Activated CD4-positive, alpha-beta T cell treated with anti-CD3 and anti-CD28 coated beads, Interleukin-2, amount 50 U/mL, for 1 hour (primary cell): ENCODE measurements around the gene DBH.
"Not testable (repeated sequence)": the region's sequence is repeated elsewhere in the genome, so short reads cannot be mapped to it uniquely, and the experiment has no call there.

Source experiments
- DNase-seq: peaks from one replicate; pipeline ENCODE4 v3.0.0-alpha.2; 2020

Gene DBH

DNA sequence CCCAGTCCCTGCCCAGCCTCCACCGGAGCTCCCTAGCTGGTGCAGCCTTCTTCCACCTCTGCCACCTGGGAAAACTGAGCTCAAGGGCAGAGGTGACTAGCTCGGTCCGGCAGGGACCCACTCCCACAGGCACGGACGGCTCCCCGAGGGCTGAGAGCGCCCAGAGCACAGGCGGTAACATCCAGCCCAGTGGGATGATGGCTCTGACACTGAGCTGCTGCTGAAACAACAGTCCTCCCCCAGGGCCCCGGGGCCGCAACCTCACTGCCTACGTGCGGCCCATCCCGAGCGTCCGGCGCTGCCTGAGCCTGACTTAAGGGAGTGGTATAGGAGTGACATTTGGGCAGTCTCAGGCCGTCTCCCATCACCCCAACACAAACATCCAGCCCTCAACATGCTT is 30.7 kb upstream of the DBH start:
- DNase-seq = no peak

DNA sequence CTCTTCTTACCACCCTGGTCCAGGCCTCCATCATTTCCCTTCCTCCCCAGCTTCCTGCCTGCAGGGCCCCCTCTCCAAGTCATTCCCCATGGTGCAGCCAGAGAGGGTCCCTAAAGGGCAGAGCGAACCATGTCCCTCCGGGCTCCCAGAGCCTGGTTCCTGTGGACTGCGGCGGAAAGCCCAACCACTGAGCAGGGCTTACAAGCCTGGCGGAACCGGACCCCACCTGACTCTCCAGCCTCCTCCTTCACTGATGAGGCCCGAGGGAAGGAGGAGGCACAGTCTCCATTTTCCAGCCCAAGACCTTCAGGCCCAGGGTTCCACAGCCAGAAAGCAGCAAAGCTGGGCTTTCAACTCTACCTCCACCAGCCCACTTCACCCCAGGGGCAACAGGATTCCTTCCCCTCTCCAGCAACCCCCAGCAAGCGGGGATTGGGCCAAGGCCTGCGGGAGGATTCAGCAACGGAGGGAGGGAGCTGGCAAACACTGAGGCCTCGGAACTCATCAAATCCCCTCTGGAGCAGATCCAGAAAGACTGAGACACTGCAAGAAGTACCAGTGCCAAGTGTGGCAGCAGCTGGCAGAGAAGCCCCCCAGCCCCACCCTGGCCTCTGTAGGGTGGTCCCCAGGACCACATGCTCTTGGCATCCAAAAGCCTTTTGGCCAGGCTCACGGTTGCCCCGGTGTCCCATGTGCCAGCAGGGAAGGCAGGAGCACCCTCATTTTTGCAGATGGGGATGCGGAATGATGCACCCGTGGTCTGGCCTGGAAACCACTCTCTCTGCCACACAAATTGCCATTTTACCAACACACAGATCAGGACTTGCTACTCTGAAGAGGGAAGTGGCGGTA is 30.1 kb upstream of the DBH start:
- no peak for DNase-seq

DNA sequence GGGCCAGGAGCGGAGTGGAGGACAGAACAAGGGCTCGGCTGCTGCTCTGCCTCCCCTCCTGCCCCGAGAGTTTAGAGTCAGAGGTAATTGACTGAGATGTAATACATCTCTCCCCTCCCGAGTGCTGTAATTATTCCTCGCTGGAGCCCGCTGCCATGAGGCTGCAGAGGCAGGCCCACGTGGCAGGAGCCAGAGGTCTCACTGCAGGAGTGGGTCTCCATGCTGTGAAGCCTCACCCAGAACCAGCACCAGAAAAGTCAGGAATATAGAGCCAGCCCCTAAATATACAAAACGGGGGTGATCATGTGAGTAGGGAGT is 29.5 kb upstream of the DBH start:
- DNase-seq = no peak

DNA sequence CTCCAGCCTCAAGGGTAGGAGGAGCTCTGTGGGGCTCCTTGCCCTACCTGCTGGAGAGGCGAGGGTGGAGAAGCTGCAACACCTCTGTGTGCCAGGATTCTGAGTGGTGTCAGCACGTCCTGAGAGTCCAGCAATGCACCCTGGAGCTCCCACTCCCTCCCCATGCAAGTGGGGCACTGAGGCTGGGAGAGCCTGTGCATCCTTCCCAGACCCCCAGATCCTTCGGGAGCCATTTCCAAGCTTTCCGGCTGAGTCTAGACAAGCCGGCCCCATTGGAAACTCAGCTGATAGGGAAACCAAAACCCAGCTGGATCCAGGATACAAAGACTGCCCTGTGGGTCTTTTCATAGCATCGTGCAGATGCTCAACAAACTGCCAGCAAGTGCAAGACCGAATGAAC is 28.8 kb upstream of the DBH start:
- DNase-seq = no peak

DNA sequence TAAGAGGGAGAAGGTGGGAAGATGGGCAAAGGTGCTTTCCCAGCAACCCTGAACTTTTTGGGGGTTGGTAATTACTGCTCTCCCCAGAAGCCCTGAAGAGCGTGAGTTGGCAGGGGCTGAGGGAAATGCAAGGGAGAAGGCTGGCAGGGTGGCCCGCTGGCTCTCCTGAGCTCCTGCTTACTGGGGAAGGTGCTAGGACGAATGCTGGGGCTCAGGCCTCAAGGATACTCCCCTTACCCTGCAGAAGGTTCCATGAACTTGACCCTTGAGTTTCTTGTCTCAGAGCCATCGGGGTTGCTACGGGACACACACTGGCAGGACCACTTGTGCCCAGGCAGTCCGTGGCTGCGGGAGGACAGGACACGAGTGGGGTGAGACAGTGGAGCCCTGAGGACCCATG is 28.2 kb upstream of the DBH start:
- DNase-seq = no peak

DNA sequence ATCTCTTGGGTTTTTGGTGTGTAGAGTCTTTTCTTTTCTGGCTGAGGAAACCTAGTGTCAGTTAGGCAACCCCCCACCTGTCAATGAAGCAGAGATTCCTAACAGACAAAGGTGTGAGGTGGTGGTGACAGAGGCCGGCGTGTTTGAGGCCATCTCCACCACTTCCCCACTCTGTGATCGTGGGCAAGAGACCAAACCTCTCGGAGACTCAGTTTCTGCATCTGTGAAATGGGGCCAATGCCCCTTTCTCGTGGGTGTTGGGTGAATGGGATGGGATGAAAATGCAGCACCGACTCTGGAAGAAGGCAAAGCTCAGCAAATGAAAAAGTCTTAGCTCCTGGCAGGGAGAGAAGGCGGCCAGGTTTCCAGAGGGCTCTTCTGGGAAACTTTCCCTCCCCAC is 27.8 kb upstream of the DBH start:
- no peak for DNase-seq

DNA sequence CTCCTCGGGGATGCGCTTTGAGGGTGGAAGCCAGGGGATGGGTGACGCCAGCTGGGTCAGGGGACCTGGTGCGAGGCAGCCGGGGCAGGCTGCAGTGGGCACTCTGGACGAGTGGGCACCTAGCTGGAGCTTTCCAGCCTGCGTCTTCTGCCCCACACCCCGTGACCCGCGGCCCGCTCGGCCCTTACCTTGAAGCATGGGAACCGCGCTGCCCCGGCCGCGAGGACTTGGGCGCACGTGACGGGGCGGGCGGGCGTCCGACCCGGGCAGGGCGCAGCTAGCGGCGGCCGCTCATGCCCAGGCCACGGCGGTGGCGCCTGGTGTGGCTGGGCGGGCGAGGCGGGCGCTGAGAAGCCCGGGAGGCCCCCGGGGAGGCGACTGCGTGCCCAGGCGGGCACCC is 27.3 kb upstream of the DBH start:
- DNase-seq = no peak

DNA sequence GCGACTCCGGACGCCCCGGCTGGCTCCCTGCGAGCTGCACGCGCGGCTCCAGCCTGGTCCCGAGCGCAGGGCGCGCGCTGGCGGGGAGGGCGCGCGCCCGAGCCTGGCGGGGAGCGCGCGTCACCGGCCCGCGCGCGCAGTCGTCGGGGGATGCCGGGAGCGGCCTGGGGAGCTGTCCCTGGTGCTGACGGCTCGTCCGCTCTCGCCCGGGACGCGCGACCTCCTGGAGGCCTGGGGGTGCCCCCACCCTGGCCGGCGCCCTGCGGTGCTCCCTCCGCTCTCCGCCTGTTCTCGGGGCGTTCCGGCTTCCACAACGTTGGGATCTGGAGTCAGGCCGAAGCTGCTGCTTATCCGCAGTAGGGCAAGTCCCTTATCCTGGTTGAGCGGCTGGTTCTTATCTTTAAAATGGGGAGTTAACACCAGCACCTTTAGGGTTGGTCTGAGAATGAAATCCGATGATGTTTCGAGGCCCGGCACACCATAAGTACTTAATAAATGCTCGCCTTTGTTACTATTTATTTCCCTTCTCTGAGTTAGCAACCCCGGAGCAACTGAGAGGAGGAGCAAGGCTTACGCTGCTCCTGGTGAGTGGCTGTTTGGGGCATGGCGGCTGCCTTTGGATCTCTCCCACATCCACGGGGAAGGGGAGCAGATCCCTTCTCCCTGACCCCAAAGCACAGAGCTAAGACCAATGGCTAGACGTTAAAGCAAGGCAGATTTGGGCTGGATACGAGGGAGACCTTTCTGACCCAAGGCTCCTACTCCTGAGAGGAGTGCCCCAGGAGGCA is 26.7 kb upstream of the DBH start, which contains the start of gene FAM163B:
Gene FAM163B (minus strand): TSS at position 79 of the 788 bp plus-strand sequence. CDS start 29,166 bp downstream, outside the sequence.
- DNase-seq = peak; percentile 29

DNA sequence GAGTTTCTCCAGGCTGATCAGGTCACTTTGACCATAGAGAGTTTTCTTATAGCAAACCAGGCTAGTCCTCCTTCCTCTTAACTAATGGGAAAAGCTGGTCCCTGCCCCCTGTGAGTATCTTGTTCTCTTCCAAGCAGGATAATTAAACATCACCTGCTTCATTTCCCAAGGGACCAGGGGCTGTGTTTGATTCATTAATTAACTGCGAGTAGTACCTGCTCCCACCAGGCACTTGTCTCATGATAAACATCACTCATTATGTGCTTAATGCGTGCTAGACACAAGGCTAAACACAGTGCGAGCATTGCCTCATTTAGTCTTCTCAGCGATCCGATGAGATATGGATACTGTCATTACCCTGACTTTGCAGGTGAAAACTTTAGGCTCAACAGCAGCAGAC is 25.3 kb upstream of the DBH start:
- DNase-seq = no peak

DNA sequence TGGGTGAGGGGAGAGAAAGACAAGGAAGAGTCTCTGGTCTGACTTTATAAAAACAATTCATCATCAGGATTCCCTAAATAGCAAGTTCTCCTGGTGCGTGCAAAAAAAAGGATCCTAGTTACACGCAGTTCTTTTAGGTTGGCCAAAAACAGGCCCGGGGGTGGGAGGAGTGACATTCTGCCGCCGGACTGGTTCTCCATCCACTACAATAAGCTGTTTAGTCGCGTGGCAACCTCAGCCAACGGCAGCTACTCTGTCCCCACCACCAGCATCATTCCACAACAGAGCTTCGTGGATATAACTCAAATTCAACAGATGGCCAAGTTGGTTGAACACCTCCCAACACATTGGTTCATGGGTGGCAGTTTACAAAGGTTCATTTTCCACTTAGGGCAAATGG is 24.1 kb upstream of the DBH start:
- no peak for DNase-seq

DNA sequence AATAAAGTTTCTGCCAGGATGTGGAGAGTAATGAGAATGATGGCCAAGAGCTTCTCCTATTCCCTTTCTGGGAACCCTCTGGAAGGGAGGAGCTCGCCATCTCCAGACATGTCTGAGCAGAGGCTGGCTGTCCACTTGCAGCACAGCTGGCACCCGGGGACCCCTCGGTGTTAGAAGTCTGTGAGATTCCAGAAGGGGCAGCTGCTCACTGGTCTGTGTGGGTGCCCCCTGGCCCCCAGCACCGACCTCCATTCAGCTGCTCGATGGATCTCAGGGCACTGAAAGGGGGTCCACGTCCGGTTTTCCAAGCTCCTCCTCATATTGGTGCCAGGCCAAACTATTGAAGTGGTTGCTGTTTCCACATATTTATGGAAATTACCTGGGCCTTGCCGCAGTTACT is 23.3 kb upstream of the DBH start:
- no peak for DNase-seq

DNA sequence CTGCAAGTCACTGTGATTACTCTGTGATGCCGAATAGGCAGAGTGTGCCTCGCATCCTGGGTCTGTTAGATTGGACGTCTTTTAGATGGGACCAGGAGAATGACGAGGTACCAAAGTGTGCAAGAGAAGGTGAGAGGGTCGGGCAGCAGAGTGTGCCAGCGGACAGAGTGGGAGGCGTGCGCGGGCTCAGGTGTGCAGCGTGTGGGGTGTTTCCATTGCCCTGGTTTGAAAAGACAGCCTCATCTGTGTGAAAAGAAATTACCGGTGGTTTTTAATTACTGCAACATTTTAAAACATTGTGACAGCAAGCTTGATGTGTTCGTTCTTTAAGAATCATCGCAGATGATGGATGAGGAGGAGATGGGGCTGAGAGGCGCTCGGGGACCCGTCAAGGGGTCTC is 22.7 kb upstream of the DBH start:
- no peak for DNase-seq

DNA sequence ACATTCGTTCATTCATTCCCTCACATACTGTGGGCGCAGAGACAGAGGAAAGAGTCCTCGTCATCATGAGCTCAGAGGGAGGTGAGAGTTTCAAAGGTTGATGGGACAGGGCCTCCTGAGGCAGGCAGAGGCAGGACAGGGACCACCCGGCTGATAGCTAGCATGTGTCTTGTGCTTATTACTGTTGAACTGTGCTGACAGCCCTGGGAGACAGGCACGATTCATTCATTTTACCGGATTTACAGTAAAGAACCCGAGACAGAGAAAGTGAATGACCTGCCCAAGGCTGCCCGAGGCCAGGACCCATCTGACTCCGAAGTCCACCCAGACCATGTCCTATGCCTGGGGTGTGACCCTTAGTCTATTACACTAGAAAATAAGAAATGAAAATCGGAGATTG is 22.1 kb upstream of the DBH start:
- DNase-seq = no peak

DNA sequence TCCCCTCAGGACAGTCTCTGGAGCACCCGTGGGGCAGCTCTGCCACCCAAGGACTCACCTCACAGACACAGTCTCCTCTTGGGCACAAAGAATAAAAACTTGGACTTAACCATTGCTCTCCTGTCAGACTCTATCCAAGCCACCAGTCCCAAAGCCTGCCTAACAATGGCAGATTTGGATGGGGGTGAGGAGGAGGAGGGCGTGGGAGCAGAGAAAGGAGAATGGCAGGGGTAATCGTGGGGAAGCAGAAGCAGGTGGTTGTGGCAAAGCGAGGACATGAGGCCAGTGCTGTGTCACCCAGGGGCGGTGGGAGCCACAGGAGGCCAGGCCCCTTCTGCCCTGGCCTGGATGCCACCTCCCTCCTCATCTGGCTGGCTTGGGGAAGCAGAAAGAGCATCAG is 21.5 kb upstream of the DBH start:
- no peak for DNase-seq

DNA sequence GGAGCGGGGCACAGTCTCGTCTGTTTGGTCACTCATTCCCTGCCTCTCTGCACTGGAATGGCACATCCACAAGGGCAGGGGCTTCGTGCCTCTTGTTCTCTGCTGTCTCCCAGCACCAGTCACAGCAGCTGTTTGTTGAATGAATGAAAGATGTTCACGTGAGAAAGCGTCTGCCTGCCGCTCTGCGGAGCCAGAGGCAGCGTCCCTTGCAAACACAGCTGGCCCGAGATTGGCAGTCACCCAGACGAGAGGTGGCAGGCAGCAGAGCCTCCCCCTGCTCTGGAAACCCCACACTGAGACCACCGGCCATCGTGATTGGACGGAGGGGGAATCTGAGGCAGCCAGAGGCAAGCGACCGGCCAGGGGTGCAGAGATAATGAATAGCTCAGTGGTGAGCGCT is 21.0 kb upstream of the DBH start:
- DNase-seq = no peak

DNA sequence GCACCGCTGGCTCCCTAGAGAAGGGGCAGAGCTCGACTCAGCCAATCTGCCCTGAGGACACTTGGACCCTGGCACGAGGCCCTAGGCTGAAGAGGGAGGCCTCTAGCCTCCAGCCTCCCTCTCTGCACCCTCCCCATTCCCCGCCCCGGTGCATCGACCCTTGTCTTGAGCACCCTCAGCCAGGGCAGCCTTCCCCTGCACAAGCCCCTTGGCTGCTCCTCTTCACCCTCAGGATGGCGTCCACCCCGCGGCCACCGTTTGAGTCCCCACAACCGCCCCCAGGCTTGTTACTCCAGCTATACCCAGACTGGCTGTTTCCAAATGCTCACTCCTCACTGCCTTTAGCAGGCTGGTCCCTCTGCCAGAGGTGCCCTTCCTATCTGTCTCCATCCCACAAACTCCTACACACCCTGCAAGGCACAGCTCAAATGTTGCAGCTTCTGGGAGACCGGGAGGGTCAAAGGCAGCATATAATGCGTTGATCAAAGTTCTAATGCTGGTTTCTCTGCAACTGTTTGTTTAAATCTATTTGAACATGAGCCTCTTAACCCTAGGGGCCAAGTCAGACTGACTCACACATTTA is 20.5 kb upstream of the DBH start:
- DNase-seq = no peak

DNA sequence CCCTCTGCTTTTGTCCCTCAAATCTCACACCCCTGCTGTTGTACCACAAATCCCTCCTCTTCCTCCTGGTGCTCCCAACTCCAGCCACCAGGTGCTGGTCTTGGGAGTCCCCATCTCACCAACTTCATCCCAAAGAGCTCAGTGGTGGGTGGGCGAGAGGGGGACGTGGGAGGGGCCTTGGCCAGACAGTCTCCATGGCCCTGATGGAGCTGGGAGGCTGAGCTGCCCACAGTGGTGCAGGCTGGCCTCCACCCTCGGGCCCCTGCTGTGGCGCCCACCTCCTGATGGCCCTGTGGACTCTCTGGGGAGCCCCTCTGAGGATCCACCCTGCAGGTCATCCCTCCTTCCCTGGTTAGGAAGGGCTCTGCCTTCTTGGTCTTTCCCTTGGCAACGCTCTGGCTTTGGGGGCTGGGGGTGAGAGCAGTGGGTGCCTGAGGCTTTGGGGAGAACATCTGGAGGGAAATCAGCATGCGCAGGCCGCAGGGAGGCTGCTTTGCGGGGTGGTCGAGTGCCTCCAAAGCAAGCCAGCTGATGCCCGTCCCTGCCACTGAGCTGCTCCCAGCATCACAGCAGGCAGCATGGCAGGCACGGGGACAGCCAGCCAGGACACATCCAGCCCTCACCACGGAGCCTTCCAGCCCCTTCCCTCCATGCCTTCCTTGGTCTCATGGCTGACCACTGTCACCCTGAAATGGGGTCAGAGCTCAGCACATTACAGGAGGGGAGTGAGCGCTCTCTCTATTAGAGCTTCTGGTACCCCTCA is 19.3 kb upstream of the DBH start:
- no peak for DNase-seq

DNA sequence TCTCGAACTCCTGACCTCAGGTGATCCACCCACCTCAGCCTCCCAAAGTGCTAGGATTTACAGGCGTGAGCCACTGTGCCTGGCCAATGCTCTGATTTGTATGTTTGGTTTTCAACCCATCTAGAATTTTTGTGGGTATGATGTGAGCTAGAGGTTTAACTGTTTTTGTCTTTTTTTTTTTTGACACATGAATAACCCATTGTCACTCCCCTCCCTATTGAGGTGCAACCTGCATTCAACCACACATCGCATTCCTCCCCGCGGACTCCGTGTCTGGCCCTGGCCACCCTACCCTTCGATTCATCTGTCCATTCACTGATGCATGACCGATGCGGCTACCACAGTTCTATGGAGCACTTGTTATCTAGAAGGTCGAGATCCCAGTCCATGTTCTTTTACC is 17.4 kb upstream of the DBH start:
- DNase-seq = no peak

DNA sequence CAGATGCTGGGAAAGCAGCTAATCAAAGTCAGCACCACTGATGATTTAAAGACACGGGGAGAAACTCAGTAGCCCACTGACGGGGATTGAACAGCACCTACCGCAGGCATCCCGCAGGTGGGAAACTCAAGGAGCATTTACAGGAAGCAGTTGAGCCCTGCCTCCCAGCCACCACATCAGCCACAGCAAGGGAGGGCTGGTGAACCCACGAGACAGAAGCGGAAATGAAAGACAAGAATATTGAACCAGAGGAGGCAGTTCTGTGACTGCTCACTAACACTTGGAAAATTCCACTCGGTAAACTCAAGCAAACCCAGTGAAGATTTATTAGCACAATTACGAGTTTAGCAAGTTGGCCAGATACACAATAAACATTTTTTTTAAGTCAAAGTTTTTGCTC is 16.4 kb upstream of the DBH start:
- peak; percentile 55 for DNase-seq

DNA sequence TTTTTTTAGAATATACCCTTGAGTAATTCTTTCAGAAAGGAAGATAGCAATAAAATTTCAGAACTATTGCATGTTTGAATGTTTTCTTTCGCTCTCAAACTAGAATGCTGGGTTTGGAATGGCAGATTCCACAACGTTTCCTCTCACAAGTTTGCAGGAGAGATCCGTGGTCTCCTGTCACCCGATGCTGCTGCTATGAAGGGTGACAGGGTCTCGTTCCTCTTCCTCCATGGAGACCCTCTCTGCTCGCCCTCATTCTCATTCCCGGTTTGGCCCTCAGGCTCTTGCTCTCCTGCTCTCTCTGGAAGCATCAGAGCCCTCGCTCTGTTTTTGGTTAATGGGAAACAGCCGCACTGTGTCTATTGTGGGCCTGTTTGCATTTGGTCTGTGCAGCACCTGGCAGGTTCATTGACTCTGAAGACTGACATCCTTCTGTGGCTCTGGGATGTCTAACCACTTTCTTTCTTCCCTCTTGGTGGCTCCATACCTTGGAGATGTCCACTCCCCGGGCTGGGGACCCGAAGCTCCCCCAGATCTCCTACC is 14.4 kb upstream of the DBH start:
- DNase-seq = no peak

DNA sequence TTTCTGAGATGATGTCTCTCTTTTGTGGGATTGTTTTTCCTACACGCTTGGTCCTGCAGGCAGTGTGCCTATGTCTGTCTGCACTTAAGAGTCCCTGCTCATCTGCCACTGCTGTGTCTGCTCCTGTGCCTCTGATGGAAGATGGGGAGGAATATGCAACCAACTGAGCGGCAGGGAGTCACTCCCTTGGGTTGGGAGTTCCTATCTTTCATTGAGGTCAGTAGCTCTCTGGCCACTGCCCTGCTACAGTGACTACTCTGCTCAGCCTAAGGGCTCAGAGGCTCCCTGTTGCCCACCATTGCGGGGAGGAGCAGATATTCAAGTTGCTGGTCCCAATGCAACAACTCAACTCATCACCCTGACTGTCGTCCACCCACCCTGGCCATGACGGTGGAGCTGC is 13.6 kb upstream of the DBH start:
- no peak for DNase-seq

DNA sequence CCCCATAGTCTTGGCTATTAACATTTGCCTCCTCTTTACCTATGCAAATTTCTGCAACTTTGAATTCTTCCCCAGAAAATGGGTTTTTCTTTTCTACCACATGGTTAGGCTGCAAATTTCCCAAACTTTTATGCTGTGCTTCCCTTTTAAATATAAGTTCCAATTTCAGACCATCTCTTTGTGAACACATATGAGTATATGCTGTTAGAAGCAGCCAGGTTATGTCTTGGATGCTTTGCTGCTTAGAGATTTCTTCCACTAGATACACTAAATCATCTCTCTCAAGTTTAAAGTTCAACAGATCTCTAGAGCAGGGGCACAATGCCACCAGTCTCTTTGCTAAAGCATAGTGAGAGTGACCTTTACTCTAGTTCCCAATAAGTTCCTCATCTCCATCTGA is 10.2 kb upstream of the DBH start:
- DNase-seq = not testable (repeated sequence)

DNA sequence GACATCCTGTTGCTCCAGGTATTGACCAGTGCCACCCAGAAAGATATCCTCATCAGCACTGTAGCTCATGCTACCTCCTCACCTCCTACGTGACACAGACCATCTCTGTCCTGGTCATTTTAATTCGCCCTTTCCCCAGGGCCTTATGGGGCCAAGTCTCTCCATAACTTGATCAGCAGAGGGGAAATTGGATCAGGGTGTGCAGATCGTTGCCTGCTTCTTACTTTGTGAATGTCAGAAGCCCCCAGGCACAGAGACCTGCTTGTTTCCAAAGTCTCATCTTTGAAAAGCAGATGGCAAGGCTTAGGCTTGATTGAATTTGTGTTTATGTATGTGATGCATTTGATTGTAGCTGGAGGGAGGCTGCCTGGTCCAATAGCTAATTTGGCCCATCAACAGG is 8.8 kb upstream of the DBH start:
- DNase-seq = no peak
